Suprapubic skin (tissue), 4 donors: ENCODE results near the gene THOC6.
"Not testable (repeated sequence)": the region's sequence is repeated elsewhere in the genome, so short reads cannot be mapped to it uniquely, and the experiment has no call there.

Experiments used
- EP300 ChIP-seq: sonication (generic); formaldehyde crosslinking; IDR thresholded peaks from one replicate; pipeline ENCODE4 v1.6.1; 2017; ENCODE audit warnings: antibody characterized with exemption
- POLR2A ChIP-seq, 2 donors: fragments of 450-650 bp; IDR thresholded peaks; one replicate each; pipeline ENCODE4 v1.6.1; 2017; ENCODE audit warnings: antibody characterized with exemption in 2 of 2, mild to moderate bottlenecking in 2 of 2, moderate library complexity in 2 of 2
- POLR2AphosphoS5 ChIP-seq, 3 donors: sonication (generic); formaldehyde crosslinking; IDR thresholded peaks; one replicate each; pipeline ENCODE4 v1.6.1; 2017; ENCODE audit warnings: antibody characterized with exemption in 3 of 3
- TF ChIP-seq, protein P1 (sequence below), 2 donors: fragments of 200-600 bp in 1 of 2; fragments of 450-650 bp in 1 of 2; sonication (generic) in 1 of 2; IDR thresholded peaks; one replicate each; pipeline ENCODE4 v1.5.1; 2016 to 2019; ENCODE audit warnings: antibody characterized with exemption in 2 of 2, mild to moderate bottlenecking in 1 of 2, moderate library complexity in 1 of 2

DNA sequence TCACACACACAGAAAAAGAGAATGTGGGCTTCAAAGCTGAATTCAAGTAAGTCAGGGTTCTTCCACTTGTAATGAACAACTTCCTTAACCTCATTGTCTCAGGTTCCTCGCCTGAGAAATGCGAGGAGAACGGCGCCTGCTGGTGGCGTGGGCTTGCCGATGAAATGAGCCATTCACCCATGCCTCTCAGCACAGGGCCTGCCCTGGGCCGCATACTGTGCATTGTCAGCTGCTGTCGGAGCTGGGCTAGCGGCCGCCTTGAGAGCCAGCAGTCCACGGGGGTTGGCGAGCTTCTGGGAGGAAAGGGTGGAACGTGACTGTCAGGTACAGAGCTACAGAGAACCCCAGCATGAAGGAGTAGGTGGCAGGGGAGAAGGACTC, 29.5 kb downstream of the THOC6 start:
- TF ChIP-seq POLR2AphosphoS5 (IDR thresholded peaks at IDR 0.05); POLR2A (IDR thresholded peaks at IDR 0.05); EP300: not testable (repeated sequence)
- TF ChIP-seq, protein P1, sequence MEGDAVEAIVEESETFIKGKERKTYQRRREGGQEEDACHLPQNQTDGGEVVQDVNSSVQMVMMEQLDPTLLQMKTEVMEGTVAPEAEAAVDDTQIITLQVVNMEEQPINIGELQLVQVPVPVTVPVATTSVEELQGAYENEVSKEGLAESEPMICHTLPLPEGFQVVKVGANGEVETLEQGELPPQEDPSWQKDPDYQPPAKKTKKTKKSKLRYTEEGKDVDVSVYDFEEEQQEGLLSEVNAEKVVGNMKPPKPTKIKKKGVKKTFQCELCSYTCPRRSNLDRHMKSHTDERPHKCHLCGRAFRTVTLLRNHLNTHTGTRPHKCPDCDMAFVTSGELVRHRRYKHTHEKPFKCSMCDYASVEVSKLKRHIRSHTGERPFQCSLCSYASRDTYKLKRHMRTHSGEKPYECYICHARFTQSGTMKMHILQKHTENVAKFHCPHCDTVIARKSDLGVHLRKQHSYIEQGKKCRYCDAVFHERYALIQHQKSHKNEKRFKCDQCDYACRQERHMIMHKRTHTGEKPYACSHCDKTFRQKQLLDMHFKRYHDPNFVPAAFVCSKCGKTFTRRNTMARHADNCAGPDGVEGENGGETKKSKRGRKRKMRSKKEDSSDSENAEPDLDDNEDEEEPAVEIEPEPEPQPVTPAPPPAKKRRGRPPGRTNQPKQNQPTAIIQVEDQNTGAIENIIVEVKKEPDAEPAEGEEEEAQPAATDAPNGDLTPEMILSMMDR (IDR thresholded peaks at IDR 0.05): not testable (repeated sequence)
